RPMI7951 (cell line): ENCODE results near the gene RSBN1. TPM values are rescaled to one million over a fixed set of nuclear protein-coding genes. Genes with fewer than 3 reads are reported as not detected.
A peak's percentile ranks its signal among the peaks of the same experiment; 100 is the strongest.

Source experiments
- DNase-seq: peaks from one replicate; pipeline ENCODE4 v3.0.0-alpha.2; 2012; ENCODE audit warnings: low read depth
- total RNA-seq: library from RNA; depleted of rRNA; stranded (reverse); fragments of >200 nt; shearing (Covaris generic); gene quantifications from 2 replicates; pipeline ENCODE4 v1.2.3, GENCODE V29; 2014

The RSBN1 gene
- total RNA-seq, 1 experiment from 2014 or later: 13.1 TPM

DNA sequence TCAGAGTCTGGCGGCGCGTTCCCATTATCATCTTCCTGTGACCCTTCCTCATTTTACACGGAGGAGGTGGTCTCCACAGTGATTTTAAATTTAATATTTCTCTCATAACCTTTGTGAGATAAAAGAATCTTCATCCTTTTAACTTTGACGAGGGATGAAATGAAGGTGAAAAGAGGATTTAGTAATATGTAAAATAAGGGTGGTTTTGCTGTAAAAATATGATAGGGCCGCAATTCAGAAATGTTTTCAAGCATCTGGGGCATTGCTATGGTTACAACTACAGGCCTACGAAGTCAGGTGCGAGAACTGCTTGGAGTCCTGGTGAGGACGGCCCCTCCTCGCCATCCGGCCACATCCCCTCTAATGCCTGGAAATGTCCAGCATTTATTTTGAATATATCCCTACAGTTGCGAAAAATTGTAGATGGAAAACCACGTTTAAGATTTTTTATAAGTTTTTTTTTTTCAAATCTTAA, 422 bp upstream of the RSBN1 start:
- DNase-seq: no peak

DNA sequence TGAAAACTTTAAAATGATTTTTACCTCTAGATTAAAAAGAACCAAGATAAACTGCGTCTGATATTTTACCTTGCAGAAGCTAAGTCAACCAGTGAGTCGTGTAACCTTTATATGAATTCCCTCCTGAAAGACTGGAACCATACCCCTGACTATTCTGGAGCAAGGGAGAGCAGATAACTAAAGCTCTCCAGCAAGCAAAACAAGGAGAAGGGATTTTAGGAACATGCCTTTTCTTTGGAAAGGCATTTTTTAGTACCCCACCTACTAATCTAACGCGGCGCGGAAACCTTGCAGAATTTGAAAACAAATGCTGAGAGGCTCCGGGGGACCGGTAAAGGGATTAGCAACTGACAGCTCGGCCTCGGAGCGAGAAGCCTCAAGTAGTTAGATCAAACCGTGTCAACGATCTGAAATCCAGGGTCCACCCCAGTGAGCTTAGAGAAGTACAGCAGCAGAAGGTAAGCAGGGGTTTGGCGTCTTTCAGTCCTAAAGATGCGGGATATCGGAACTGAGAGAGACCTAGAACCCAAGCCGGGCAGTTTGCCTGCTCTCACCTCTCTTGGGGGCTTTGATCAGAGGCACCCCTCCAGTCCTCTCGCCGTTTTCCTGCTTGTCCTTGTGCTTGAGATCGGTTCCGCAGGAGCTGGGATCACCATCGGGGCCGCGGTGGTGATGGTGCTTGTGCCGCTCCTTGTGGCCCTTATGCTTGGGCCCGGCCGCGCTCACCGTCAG, 954 bp downstream of the RSBN1 start:
- DNase-seq: peak; percentile 28

DNA sequence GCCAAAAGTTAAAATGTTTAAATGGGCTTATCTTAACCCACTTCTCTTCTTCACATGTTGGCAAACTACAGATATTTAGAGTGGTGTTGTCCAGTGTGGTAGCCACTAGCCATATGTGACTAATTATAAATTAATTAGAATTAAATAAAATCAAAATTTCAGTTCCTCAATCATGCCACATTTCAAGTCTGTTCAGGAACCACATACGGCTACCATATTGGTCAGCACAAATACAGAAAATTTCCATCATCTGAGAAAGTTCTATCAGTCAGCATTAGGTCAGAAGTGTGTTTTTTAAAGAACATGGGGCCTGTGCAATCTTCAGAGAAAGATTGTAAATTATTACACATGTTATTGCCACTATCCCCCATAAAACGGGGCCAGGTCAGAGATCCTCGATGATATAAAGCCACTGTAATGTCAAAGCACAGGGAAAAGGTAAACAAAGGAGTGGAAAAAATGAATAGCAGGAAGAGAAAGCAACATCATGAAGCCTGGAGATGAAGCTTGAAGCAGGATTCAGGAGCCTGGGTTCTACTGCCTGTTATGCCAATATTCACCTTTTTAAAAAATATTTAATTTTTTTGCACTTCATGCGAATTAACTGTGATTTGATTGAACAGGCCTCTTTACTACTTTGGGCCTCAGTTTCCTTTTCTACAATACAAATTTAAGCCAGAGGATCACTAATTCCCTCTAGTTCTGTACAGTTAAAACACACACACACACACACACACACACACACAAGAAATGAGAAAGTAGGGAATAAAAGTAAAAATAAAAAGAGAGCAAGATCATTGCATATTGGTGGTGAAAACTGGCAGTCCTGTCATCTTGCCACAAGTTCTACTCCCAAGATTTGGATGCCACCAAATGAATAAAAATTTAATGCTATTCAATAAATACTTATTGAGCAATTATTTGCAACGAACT, 2.3 kb downstream of the RSBN1 start:
- DNase-seq: no peak

DNA sequence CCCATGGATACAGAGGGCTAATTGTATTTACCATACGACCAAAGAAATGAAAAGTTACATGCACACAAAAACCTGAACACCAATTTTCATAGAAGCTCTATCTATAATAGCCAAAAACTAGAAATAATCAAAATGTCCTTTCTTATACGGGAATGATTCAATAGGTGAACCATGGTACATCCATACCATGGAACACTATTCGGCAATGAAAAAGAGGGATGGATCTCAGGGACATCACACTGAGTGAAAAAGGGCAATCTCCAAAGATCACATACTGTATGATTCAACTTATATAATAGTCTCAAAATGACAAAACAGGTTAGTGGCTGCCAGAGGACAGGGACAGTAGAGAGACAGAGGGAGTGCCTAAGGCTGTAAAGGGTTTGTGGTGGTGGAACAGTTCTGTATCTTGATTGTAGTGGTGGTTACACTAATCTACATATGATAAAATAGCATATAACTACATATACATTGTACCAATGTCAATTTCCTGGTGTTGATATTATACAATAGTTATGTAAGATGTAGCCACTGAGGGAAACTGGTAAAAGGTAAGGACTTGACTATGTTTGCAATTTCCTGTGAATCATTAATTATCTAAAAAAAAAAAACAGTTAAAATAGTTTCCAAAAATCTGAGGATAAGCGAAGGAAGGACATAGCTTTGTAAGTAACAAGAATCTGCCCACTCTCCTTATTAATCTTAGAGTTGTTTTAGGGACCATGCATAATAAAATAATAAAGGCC, 3.7 kb downstream of the RSBN1 start:
- no peak for DNase-seq

DNA sequence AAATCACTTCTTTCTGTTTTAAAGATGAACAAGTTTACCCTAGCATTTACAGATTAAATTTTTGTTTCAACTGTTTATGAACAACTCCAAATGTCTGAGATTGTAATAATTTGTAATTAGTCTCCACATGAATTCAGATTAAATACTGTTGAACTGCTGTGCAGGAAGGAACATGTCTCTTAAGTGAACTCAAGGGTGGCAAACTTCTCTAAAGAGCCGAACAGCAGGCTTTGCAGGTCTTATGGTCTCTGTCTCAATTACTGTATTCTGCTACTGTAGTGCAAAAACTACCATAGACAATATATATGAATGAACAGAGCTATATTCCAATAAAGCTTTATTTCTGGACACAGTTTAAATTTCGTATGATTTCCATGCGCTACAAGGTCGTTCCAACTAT, 6.6 kb downstream of the RSBN1 start:
- DNase-seq: no peak

DNA sequence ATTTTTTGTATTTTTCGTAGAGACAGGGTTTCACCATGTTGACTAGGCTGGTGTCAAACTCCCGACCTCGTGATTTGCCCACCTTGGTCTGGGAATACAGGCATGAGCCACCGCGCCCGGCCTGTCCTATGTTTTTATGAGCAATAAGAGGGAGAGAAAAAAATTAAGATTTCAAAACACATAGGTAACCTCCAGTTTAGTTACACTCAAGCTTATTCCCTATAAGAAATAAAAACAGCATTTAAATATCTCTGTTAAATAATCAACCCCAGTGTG, 7.1 kb downstream of the RSBN1 start:
- no peak for DNase-seq

DNA sequence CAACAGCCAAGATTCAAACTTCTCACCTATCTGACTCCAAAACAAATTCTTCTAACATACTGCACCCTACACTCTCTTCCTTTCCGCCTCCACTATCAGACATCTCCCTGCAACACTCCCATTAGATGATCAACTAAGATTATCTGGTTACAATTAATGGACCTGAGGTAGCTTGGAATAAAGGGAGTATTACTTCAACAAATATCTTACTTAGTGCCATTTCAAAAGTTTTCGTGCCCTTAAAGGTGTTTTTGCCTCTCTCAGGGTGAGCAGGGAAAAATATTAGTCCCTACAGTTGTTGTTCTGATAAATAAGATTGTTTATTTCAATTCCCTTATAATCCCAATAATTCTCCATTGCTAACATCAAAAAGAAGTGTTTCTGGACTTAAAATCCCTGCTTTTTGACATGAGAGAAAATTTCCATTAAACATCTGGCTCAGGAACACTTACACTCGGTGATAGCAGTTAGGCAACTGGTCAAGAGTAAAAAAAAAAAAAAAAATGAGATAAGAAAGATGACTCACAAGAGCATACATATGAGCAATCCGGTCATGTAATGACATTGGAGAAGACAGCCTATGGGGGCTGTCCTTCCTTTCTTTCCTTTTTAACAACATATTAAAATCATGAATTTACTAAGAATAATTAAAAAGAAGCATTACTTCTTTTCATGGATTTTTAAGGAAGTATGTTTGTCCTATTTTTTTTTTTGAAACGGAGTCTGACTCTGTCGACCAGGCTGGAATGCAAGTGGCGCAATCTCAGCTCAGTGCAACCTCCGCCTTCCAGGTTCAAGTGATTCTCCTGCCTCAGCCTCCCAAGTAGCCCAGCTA, 7.6 kb downstream of the RSBN1 start:
- DNase-seq: peak; percentile 77

DNA sequence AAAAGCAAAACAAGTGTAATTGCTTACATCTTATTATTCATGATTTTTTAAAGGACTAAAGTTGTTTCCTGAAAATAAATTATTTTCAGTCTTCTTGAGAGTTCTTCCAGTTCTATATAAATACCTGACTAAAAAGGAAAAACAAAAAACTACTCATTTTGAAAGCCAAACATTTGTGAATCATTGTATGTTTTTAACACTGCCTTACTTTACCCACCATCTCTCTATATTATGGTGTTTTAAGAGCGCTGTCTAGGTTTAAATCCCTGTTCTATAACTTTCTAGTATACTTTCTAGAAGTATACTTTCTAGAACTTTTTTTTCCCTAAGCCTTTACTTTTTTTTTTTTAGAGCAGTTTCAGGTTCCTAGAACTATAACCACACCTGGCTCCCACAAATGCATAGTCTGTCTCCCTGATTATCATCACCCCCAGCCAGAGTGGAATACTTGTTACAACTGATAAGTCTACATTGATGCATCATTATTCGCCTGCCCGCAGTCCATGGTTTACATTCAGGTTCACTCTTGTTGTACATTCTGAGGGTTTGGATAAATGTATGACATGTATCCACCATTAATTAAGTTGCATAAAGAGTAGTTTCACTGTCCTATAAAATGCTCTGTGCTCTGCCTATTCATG, 9.8 kb downstream of the RSBN1 start:
- no peak for DNase-seq

DNA sequence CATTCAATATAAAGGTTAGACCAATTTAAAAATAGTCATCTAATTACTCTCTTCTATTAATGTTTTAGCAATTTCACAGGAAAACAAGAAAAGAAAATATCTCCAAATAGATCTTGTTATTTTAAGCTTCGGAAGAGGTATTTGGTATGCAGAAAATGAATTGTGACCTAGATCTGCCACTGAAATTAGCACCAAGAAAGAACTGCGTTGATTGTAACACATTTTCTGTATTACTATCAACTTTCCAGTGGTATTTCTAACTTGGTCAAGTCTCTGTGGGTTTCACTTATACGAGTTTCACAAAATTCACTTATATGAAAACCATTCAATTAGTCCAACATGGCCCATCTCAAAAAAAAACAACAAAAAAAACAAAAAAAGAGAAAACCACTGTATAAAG, 11.8 kb downstream of the RSBN1 start:
- DNase-seq: no peak

DNA sequence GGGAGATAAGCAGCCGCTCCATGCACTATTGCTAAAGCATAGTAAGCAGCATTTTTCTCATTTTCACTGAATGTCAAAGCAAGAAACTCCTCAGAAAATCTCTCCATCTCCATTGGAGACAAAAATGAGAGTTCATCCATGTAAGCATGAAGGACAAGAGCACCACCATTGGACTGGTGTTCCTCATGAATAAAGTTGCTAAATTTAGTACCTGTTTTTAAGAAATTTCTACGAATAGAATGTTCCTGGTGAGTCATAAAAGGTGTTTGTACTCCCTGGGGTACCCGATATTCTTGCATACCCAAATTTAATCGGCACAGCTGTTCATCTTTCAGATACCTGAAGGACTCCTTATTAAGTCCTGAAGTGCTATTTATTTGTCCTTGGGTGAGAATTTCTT, 14.8 kb downstream of the RSBN1 start:
- DNase-seq: no peak

DNA sequence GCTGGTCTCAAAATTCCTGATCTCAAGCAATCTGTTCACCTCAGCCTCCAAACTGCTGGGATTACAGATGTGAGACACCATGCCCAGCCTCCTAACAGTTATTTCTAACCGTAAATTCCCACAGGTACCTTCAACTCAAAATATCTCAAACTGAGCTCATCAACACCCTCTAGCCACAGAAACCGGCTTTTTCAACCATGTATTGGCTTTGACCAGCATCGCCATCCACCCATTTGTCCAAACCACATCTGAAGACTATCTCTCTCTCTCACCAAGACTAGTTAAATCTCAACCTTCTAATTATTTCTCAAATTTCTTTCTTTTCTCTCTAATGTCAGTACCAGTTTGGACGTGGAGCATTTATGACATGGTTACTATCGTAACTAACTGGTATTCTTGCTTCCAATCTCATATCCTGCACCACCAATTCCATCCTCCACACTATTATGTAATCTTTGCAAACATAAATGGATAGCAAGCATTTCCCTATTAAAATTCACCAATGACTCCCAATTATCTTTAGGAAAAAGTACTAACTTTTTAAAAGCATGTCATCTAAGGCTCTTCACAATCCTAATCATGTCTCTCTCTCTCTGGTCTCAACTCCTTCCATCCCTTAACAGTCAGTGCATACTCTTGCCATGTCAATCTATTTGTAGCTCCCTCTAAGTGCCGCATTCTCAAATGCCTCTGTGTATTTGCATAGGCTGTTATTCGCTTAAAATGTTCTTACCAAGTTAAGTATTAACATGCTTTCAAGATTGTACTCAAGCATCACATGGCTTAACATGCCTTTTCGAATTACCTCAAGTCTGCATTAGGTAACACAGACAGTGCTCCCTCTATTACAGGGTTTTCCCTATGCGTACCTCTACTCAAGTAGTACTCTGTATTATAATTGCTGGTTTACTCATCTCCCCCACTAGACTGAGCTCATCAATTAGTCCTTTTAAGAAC, 18.1 kb downstream of the RSBN1 start:
- DNase-seq: no peak

DNA sequence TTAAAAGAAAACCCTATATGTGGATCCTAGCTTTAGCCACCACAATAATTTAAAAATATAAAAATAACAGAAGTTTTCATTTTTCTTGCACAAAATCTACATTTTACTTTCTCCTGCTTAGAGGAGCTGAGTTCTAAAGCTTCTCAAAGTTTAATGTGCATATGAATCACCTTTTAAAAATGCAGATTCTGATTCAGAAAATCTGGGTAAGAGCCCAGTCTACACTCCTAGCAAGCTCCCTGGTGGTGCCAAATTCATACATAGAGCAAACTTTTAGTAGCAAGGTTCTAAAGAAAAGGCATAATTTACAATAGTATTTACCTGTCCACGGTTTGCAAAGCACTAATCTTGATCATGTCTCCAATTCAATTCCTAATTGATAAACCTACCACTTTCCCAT, 19.3 kb downstream of the RSBN1 start:
- peak; percentile 45 for DNase-seq

DNA sequence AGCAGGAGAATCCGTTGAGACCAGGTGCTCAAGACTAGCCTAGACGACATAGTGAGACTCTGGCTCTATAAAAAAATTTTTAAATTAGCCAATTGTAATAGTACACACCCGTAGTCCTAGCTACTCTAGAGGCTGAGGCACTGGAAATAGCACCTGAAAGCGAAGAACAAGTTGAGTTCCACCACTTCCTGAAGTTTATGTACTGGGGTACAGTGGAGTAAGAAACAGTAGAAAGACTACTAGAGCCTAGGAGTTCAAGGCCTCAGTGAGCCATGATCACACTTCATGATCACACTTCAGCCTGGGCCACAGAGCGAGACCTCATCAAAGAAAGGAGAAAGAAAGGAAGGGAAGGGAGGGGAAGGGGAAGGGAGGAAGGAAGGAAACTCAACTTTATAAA, 19.8 kb downstream of the RSBN1 start:
- no peak for DNase-seq

DNA sequence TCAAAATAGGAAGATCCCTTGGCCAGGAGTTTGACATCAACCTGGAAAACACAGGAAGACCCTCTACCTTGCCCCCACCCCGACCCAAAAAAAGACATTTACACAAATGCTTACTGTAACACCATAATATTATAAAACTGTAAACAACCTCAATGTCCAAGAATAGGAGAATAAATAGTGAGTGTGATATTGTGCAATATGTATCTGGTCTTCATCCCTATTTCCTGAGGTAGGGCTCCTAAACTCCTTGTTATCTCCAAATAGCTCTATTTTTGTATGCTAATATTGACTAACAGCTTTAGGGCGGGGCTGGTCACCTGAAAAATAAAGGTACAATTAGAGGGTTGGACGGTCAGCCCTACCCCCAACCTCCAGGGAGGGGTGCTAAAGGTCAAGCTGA, 23.5 kb downstream of the RSBN1 start:
- no peak for DNase-seq

DNA sequence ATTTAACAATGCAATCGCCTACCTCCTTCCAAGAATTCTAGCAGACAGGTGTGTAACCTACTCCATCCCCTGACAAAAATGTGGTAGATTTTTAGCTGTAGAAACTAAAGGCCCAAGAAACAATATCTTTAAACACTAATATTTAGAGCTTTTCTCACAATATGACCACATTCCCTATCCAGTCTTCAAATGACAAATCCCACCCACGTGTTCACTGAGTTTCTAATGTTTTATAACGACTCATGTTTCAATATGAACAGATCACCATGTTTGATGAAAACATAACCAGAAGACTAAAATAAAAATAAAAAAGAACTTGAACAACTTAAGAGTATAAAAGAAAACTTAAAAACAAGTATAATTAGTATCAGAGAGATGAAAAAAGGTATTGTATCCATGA, 24.6 kb downstream of the RSBN1 start:
- DNase-seq: no peak

DNA sequence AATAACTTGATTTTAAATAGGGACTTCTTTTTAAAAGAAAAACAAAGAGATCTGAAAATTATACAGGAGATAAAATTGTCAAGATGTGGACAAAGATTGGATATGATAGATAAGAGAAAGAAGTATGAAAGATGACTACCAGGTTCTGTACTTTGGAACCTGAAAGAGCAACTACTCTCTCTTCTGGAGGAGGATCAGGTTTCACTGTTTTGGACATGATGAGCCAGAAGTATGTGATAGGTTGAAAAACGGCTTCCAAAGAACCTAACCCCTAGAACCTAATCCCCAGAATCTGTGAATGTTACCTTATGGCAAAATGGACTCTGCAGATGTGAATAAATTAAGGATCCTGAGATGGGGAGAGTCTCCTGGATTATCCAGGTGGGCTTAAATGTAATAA, 26.2 kb downstream of the RSBN1 start:
- DNase-seq: no peak

DNA sequence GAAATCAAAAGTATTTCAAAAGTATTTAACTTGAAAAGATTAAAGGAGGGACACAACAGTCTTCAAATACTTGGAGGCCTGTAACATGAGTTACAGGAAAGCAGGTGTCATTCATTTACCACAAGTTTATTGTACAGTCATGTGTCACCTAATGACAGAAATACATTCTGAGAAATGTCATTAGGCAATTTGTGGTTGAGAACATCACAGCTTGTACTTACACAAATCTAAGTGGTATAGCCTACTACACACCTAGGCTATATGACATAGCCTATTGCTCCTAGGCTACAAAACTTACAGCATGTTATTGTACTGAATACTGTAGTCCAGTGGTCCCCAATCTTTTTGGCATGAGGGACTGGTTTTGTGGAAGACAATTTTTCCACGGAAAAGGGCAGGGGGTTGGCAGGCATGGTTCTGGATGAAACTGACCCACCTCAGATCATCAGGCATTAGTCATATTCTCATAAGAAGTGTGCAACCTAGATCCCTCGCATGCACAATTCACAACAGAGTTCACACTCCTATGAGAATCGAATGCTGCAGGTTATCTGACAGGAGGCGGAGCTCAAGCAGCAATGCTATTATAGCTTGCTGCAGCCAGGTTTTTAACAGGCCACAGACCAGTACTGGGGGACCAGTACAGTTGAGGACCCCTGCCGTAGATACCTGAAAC, 28.0 kb downstream of the RSBN1 start:
- no peak for DNase-seq

DNA sequence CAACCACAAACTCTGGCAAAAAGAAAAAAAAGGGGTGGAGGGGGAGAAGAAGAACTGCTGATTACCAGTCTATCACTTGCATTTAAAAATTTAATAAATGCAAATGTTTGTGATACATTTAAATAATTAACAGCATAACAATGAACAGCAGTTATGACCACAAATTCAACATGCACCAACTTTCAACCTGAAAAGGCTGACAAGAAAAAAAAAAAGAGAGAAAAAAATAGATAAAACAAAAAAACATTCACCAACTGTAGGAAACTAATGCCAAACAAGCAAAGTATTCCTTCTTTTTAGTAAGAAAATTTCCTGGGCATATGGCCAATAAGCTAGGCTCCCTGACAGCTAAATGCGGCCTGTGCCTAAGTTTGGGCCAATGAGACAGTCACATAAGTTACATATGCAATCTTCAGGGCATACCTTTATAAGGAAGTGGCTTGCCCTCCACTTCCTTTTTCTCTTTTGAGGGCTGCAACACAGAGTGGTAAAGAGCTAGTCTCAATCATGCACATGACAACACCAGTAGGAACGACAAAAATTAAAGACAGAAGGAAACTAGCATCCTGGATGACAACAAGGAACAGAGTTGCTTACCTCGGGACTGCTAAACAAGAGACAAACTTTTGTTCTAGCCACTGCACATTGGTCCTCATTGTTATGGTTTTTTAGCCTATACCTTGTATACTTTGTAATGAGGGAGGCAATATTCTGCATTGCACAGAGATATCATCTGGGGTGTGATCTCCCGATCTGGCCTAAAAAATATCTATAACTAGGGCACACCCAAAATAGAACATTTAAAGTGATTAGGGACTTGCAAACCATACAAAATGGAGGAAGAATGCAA, 28.8 kb downstream of the RSBN1 start:
- peak; percentile 67 for DNase-seq
